ENCODE results near the gene ERFL. TPM values are rescaled to one million over a fixed set of nuclear protein-coding genes. Genes with fewer than 3 reads are reported as not detected.
"Not testable (repeated sequence)": the region's sequence is repeated elsewhere in the genome, so short reads cannot be mapped to it uniquely, and the experiment has no call there.

The ERFL gene
- total RNA-seq, 1 experiment from 2014 or later = 3.8 TPM

GRCh38 chr19:41879670-41880328 lies 48.5 kb downstream of the ERFL start:
- Histone ChIP-seq H3K9ac (ENCODE audit: low read length) (peak overlapping the region; percentile 99), H3K27ac (ENCODE audit: low read length) (peak overlapping the region; percentile 99), H3K9me2 (replicated peaks; ENCODE audit: insufficient read depth, low read length) (no peaks in the 10 kb centered on the region), H3K79me2 (ENCODE audit: low read length) (peaks cover 37% of the 10 kb centered on the region), H3K27me3 (ENCODE audit: low read length) (no peaks in the 10 kb centered on the region), H3K36me3 (ENCODE audit: insufficient read depth, low read length) (peaks cover 6% of the 10 kb centered on the region; the same call in 1 of the 2 replicates), H4K20me1 (ENCODE audit: insufficient read depth, low read depth, low read length) (0 out of 2 replicates have a peak, but pooled peaks cover 3% of the 10 kb centered on the region), H3K4me3 (ENCODE audit: low read length) (peak overlapping the region; percentile 91; the same call in 1 of the 2 replicates), H2AFZ (ENCODE audit: low read length) (no peak overlapping the region), H3K9me3 (ENCODE audit: low read length) (no peaks in the 10 kb centered on the region), H3K4me2 (ENCODE audit: low read depth, low read length, poor library complexity, severe bottlenecking) (peak overlapping the region; percentile 97), H3K4me1 (ENCODE audit: low read length) (peaks cover 76% of the 10 kb centered on the region)
- DNase-seq = no peak

- Histone ChIP-seq H3K9ac (ENCODE audit: low read length) (peak overlapping the region; percentile 99), H2AFZ (ENCODE audit: low read length) (no peak overlapping the region), H3K9me3 (ENCODE audit: low read length) (no peaks in the 10 kb centered on the region), H3K27ac (ENCODE audit: low read length) (peak overlapping the region; percentile 99), H3K79me2 (ENCODE audit: low read length) (peaks cover 32% of the 10 kb centered on the region), H3K27me3 (ENCODE audit: low read length) (no peaks in the 10 kb centered on the region), H3K4me1 (ENCODE audit: low read length) (peaks cover 75% of the 10 kb centered on the region), H3K9me2 (replicated peaks; ENCODE audit: insufficient read depth, low read length) (no peaks in the 10 kb centered on the region), H3K36me3 (ENCODE audit: insufficient read depth, low read length) (peaks cover 6% of the 10 kb centered on the region; the same call in 1 of the 2 replicates), H3K4me3 (ENCODE audit: low read length) (peak overlapping the region; percentile 91), H4K20me1 (ENCODE audit: insufficient read depth, low read depth, low read length) (no peaks in the 10 kb centered on the region), H3K4me2 (ENCODE audit: low read depth, low read length, poor library complexity, severe bottlenecking) (peak overlapping the region; percentile 97)
- DNase-seq = no peak
These were observed 49.2 kb downstream of the ERFL start for GRCh38 chr19:41879080-41879479.

- Histone ChIP-seq H3K9me3 (ENCODE audit: low read length) (no peaks in the 10 kb centered on the region), H3K9ac (ENCODE audit: low read length) (peak overlapping the region; percentile 99), H3K9me2 (replicated peaks; ENCODE audit: insufficient read depth, low read length) (no peaks in the 10 kb centered on the region), H3K27me3 (ENCODE audit: low read length) (no peaks in the 10 kb centered on the region), H2AFZ (ENCODE audit: low read length) (no peak overlapping the region), H3K4me2 (ENCODE audit: low read depth, low read length, poor library complexity, severe bottlenecking) (peak overlapping the region; percentile 97), H3K27ac (ENCODE audit: low read length) (peak overlapping the region; percentile 99), H4K20me1 (ENCODE audit: insufficient read depth, low read depth, low read length) (no peaks in the 10 kb centered on the region), H3K4me1 (ENCODE audit: low read length) (peaks cover 70% of the 10 kb centered on the region), H3K36me3 (ENCODE audit: insufficient read depth, low read length) (peaks cover 6% of the 10 kb centered on the region; the same call in 1 of the 2 replicates), H3K79me2 (ENCODE audit: low read length) (peaks cover 26% of the 10 kb centered on the region), H3K4me3 (ENCODE audit: low read length) (peak overlapping the region; percentile 91)
- peak; percentile 69 for DNase-seq
These were observed 50.0 kb downstream of the ERFL start for GRCh38 chr19:41877916-41878905.

- H3K27ac ChIP-seq (ENCODE audit: low read length) = peak within 1 kb of the TSS; percentile 99
- H2AFZ ChIP-seq (ENCODE audit: low read length) = no peak within 1 kb of the TSS
- peaks cover 26% of the 10 kb centered on the region for H3K79me2 ChIP-seq (ENCODE audit: low read length)
- H3K4me2 ChIP-seq (ENCODE audit: low read depth, low read length, poor library complexity, severe bottlenecking) = peak within 1 kb of the TSS; percentile 97
- no peaks in the 10 kb centered on the region for H4K20me1 ChIP-seq (ENCODE audit: insufficient read depth, low read depth, low read length)
- DNase-seq = peak; percentile 98
- H3K9ac ChIP-seq (ENCODE audit: low read length) = peak within 1 kb of the TSS; percentile 99
- H3K4me1 ChIP-seq (ENCODE audit: low read length) = peaks cover 64% of the 10 kb centered on the region
- H3K4me3 ChIP-seq (ENCODE audit: low read length) = peak within 1 kb of the TSS; percentile 91
- H3K36me3 ChIP-seq (ENCODE audit: insufficient read depth, low read length) = peaks cover 6% of the 10 kb centered on the region; the same call in 1 of the 2 replicates
- no peaks in the 10 kb centered on the region for H3K9me3 ChIP-seq (ENCODE audit: low read length)
- H3K27me3 ChIP-seq (ENCODE audit: low read length) = no peaks in the 10 kb centered on the region
- H3K9me2 ChIP-seq (replicated peaks; ENCODE audit: insufficient read depth, low read length) = no peaks in the 10 kb centered on the region
These were observed 51.1 kb downstream of the ERFL start, which contains the start of gene CD79A for GRCh38 chr19:41876847-41877832. Gene CD79A (plus strand): TSS chr19:41877279. CDS start chr19:41877305, 26 bp downstream.

- not testable (repeated sequence) for DNase-seq; H3K9me2 ChIP-seq (replicated peaks; ENCODE audit: insufficient read depth, low read length); H4K20me1 ChIP-seq (ENCODE audit: insufficient read depth, low read depth, low read length); H3K9me3 ChIP-seq (ENCODE audit: low read length); H2AFZ ChIP-seq (ENCODE audit: low read length); H3K27me3 ChIP-seq (ENCODE audit: low read length)
- Histone ChIP-seq H3K4me1 (ENCODE audit: low read length) (peaks cover 56% of the 10 kb centered on the region), H3K79me2 (ENCODE audit: low read length) (peaks cover 26% of the 10 kb centered on the region), H3K4me2 (ENCODE audit: low read depth, low read length, poor library complexity, severe bottlenecking) (peak overlapping the region; percentile 97), H3K4me3 (ENCODE audit: low read length) (peak overlapping the region; percentile 41), H3K36me3 (ENCODE audit: insufficient read depth, low read length) (peaks cover 14% of the 10 kb centered on the region), H3K27ac (ENCODE audit: low read length) (peak overlapping the region; percentile 99), H3K9ac (ENCODE audit: low read length) (peak overlapping the region; percentile 99)
These were observed 52.3 kb downstream of the ERFL start for GRCh38 chr19:41875973-41876372.

GRCh38 chr19:41872775-41873647 lies 55.2 kb downstream of the ERFL start:
- Histone ChIP-seq H3K9ac (ENCODE audit: low read length) (no peak overlapping the region), H3K9me2 (replicated peaks; ENCODE audit: insufficient read depth, low read length) (no peaks in the 10 kb centered on the region), H4K20me1 (ENCODE audit: insufficient read depth, low read depth, low read length) (peaks cover 6% of the 10 kb centered on the region; the same call in 1 of the 2 replicates), H3K4me1 (ENCODE audit: low read length) (peaks cover 31% of the 10 kb centered on the region), H3K9me3 (ENCODE audit: low read length) (no peaks in the 10 kb centered on the region), H3K4me2 (ENCODE audit: low read depth, low read length, poor library complexity, severe bottlenecking) (no peak overlapping the region), H3K27ac (ENCODE audit: low read length) (peak overlapping the region; percentile 48), H3K36me3 (ENCODE audit: insufficient read depth, low read length) (peaks cover 33% of the 10 kb centered on the region), H3K79me2 (ENCODE audit: low read length) (peaks cover 9% of the 10 kb centered on the region), H3K4me3 (ENCODE audit: low read length) (no peak overlapping the region), H3K27me3 (ENCODE audit: low read length) (no peaks in the 10 kb centered on the region), H2AFZ (ENCODE audit: low read length) (no peak overlapping the region)
- DNase-seq = peak; percentile 92

- H3K4me2 ChIP-seq (ENCODE audit: low read depth, low read length, poor library complexity, severe bottlenecking) = no peak overlapping the region
- H3K4me3 ChIP-seq (ENCODE audit: low read length) = no peak overlapping the region
- H3K79me2 ChIP-seq (ENCODE audit: low read length) = peaks cover 2% of the 10 kb centered on the region
- peaks cover 28% of the 10 kb centered on the region for H3K4me1 ChIP-seq (ENCODE audit: low read length)
- H3K9ac ChIP-seq (ENCODE audit: low read length) = no peak overlapping the region
- H3K9me3 ChIP-seq (ENCODE audit: low read length) = no peaks in the 10 kb centered on the region
- no peaks in the 10 kb centered on the region for H3K9me2 ChIP-seq (replicated peaks; ENCODE audit: insufficient read depth, low read length)
- peaks cover 37% of the 10 kb centered on the region for H3K36me3 ChIP-seq (ENCODE audit: insufficient read depth, low read length)
- peaks cover 11% of the 10 kb centered on the region; the same call in 1 of the 2 replicates for H4K20me1 ChIP-seq (ENCODE audit: insufficient read depth, low read depth, low read length)
- no peaks in the 10 kb centered on the region for H3K27me3 ChIP-seq (ENCODE audit: low read length)
- DNase-seq = peak; percentile 66
- H2AFZ ChIP-seq (ENCODE audit: low read length) = no peak overlapping the region
- H3K27ac ChIP-seq (ENCODE audit: low read length) = peak overlapping the region; percentile 48
These were observed 55.9 kb downstream of the ERFL start for GRCh38 chr19:41872384-41872774.

Data from Karpas-422 (cell line).